GM19395 (cell line): Measurements from ENCODE around the gene HRAS.

Experiments
- ATAC-seq: cut with Tn5 transposase; IDR thresholded peaks from one replicate; pipeline ENCODE4 v1.9.1; 2021; ENCODE audit warnings: mild to moderate bottlenecking, moderate library complexity; ENCODE audit not compliant: unreplicated experiment

HRAS gene

DNA sequence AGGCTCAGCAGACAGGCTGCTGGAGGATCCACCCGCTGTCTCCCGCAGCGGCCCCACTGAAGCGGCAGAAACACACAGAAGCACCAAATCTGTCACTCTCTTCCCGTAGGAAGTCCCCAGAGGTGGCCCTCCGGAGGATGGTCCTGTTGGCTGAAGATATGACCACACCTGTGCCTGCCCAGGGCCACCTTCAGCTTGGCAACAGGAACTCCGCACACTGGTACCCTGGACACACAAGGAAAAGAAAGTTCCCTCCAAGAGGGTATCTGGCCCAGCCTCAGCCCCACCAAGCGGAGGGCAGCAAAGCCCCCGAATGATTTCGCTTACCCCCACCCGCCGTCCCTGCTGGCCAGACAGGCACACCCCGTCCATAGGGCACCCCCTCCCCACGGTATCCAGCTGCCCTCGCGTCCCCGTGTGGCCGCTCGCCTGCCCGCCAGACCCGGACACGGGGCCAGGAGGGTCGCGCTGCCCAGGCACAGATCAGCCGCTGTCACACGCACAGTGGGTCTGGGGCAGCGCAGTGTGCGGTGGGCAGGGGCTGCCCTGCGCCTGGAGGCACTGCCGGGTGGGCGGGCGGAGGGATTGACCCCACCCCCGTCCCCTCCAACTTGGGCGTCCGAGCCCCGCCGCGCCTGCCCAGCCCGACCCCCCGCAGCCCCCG lies 32.4 kb upstream of the HRAS start:
- peak; percentile 9 for ATAC-seq

DNA sequence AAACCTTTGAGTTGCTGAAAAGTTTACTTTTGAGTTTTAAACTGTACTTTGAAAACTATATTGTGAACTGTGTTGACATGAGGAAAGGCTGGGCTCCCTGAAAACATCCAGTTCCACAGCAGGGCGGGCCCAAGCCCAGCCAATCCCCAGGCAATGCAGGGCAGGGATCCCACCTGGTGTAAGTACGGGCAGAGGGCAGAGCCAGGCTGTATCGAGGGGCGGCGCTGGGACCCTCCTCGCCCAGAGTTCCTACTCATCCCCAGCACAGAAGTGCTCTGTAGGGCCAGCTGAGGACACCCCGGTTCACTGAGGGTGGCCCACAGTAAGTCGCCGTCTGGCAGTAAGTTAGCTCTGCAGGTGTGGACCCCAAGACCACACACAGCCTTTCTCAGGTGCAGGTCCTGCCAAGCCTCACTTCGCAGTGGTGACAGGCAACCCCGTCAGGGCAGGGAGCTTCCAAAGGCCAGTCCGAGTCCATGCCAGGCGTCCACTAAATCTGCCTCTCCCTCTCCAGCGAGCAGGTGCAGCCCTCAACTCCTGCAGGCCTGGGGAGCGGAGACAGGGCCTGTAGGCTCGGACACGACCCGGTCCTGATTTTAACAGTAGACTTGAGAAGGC lies 31.7 kb upstream of the HRAS start:
- ATAC-seq, result no peak

GRCh38 chr11:565921-566509 lies 30.6 kb upstream of the HRAS start:
- no peak for ATAC-seq

GRCh38 chr11:563812-564578 lies 28.6 kb upstream of the HRAS start:
- ATAC-seq, result no peak

DNA sequence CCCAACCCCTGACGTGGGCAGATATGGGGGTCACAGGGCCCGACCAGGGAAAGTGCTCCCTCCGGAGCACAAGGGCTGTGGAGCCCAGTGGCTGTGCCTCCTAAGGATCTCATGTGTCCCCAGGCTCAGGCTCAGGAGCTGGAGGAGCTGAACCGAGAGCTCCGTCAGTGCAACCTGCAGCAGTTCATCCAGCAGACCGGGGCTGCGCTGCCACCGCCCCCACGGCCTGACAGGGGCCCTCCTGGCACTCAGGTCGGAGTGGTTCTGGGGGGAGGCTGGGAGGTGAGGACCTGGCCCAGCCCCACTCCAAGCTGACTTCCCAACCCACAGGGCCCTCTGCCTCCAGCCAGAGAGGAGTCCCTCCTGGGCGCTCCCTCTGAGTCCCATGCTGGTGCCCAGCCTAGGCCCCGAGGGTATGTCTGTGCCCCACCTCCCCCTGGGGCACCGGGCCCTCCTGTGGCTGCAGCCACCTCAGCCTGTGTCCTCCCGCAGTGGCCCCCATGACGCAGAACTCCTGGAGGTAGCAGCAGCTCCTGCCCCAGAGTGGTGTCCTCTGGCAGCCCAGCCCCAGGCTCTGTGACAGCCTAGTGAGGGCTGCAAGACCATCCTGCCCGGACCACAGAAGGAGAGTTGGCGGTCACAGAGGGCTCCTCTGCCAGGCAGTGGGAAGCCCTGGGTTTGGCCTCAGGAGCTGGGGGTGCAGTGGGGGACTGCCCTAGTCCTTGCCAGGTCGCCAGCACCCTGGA lies 27.9 kb upstream of the HRAS start:
- ATAC-seq, result no peak

DNA sequence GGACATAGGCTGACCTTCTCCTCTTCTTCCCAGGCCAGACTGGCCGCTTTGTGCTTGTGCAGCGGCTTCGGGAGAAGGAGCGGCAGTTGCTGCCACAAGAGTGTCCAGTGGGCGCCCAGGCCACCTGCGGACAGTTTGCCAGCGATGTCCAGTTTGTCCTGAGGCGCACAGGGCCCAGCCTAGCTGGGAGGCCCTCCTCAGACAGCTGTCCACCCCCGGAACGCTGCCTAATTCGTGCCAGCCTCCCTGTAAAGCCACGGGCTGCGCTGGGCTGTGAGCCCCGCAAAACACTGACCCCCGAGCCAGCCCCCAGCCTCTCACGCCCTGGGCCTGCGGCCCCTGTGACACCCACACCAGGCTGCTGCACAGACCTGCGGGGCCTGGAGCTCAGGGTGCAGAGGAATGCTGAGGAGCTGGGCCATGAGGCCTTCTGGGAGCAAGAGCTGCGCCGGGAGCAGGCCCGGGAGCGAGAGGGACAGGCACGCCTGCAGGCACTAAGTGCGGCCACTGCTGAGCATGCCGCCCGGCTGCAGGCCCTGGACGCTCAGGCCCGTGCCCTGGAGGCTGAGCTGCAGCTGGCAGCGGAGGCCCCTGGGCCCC lies 26.8 kb upstream of the HRAS start:
- ATAC-seq, result no peak

- ATAC-seq, result peak; percentile 27
Observed at GRCh38 chr11:561148-562003, 26.0 kb upstream of the HRAS start.

GRCh38 chr11:560305-561147 lies 25.1 kb upstream of the HRAS start, which contains the start of the genes LMNTD2 and RASSF7:
Gene LMNTD2 (minus strand): TSS chr11:560738. CDS start chr11:560716, 22 bp downstream.
Gene RASSF7 (plus strand): TSS chr11:560970. CDS start chr11:561769, 799 bp downstream.
- peak; percentile 63 for ATAC-seq

GRCh38 chr11:559712-560304 lies 24.4 kb upstream of the HRAS start:
- ATAC-seq, result no peak

- ATAC-seq, result no peak
Observed at GRCh38 chr11:559020-559620, 23.7 kb upstream of the HRAS start.

DNA sequence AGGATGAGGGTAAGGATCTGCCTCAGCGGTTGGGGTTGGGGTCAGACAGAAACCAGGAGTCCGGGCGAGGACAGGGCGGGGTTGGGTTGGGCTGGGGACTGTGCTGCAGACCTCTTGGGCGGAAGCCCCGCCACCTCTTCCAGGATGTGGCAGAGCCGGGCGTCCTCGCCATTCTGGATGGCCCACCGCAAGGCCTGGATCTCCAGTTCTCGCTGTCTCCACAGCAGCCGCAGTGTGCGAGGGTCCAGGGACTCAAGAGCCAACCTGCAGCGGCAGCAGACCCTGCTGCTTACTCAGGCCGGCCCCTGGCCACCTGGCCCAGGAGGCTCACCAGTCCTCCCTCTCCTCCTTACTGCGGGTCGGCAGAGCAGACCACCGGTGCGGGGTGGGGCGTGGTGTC lies 23.1 kb upstream of the HRAS start:
- ATAC-seq, result no peak

DNA sequence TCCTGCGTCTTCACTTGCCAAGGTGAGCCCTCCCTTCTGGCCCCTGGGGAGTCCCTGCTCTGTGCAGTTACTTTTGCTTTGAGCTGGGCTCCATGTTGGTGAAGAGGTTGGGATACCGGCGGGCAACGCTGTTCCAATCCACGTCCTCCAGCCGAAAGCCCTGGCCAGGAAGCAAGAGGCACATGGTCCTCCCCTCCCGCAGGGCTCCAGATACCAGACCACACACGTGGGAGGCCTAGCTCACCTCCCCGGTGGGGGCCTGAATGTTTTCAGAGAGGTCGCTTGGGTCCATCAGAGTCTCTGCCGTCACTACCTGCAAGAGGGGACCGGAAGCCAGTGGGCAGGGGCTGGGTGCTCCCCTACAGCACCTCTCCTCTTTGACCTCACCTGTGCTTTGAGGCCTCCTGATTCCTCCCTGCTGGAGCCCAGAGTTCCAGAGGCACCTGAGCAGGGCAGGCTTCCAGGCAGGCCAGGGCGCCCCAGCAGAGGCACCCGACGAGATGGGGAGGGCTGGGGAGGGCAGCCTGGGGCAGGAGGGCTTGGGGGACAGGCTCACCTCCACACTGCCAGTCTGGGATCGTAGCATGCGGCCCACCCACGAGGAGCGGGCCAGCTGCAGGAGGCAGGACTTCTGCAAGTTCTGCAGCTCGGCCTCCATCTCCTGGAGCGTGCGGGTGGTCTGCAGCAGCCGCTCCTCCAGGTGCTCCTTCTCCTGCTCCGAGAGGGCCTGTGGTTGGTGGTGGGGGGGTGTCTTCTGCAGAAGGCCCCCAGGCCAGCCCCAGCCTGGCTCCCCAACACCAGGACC lies 22.2 kb upstream of the HRAS start:
- no peak for ATAC-seq

DNA sequence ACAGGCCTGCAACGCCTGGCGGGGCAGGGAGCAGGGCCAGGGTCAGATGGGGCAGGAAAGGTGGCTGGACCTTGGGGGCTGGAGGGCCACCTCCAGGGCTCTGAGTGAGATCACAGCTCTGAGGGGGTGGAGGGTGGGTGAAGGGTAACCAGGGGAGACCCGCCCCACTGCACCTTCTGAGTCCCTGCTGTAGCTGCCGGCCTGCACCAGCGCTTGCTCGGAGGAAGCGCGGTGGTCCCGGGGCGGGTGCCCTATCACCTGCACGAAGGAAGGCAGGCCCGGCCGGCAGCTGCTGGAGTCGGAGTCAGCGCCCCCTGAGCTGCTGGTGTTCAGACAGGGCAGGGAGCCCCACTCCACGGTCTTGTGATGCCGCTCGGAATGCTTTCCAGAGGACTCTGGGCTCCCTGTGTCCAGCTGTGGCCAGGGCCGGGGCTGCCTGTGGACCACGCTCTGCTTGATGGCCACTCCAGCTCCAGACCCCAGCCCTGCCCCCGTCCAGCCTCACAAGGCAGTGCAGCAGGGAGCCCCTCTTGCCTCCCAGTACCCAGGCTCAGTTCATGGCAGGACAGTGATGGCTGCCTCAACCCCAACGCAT lies 21.4 kb upstream of the HRAS start:
- ATAC-seq, result no peak

- no peak for ATAC-seq
Observed at GRCh38 chr11:555780-556661, 20.6 kb upstream of the HRAS start.

GRCh38 chr11:555227-555779 lies 19.9 kb upstream of the HRAS start:
- no peak for ATAC-seq
